COR-L47 (cell line): ENCODE measurements around the gene MAP2K5.

Experiments
- DNase-seq: peaks from one replicate; lab custom pipeline; 2025; lab: John Stamatoyannopoulos, UW

MAP2K5 gene

DNA sequence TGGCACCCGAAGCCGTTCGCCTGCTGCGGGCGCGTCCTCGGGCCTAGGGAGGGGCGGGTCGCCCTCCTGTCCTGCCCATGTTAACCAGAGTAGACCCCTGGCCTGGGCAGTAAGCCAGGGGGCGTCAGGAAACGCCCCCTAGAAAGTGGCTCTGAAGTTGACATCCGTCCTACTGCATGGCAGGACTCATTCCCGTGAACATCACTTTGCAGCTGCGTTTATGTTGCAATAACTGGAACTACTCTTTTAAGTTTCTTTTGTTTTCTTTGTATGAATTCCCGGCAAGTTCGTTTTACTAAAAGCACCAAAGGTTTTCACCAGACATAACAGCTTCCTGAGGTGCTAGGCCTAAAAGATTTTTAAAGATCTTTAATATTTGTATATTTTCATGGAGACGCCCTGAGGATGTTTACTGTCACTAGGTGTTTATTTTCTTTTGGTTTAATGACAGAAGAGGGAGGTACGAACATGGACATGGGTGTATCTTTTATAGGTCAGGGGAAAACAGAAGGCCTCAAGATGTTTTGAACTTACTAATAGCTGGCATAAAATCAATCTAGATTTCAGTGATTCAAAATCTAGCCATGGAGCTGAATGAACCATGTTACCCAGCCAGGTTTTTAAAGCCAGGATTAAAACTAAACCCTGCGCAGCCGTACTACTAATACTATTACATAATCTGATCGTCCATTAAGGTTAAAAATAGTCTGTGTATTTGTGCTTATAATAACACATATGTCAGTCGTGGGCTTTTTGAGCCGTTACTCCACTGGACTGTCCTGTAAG lies 20.5 kb upstream of the MAP2K5 start:
- DNase-seq: no peak

DNA sequence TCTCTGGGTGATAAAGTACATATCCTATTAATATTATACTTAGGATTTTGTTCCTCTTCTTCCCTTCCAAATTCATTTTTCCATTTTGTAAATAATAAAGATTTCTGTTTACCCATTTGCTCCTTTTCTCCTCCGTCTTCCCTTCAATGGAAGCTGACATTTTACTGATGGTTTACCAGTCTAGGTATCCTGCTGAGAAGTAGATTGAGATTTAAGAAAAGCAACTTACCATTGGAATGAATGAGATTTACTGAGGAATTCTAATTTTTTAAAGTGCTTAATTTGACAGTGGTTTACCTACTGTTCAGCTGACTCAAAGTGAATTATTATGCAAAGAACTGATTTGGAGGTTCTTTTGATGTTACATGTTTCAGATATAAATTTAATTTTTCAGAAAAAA lies 19.2 kb upstream of the MAP2K5 start:
- no peak for DNase-seq

DNA sequence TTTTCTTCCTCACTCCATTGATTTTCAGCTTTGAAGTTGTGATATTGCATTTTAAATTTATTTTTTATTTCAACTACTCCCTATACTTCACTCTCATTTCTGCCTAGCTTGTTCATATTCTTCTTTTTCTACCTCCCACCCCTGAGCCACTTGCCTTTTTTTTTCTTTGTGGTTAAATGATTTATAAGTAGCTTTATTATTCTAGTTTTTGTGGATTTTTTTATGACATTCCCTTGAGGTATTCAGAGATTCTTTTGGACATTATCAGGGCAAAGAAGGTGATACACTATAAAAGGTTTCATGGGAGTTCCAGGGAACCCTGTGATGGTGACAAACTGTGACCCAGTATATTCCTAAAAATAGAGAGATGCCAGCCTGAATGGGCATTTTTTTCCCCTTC lies 18.3 kb upstream of the MAP2K5 start:
- no peak for DNase-seq

DNA sequence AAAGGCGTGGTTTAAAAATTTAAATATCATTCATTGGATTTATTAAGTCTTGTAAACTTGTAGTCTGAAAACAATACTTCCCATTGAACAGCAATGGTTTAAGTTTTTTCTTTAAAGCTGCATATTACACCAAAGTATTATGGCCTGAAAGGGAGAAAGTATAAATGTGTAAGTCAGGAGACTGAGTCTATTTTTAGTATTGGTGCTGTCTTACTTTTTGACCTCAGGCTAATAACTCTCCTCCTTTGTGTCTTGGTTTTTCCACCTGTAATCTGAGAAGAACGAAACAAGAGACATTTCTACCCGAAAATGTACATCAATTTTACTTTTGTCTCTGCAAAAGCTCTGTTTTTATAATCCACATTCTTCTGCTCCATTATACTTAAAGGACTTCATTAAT lies 14.0 kb upstream of the MAP2K5 start:
- DNase-seq: no peak

DNA sequence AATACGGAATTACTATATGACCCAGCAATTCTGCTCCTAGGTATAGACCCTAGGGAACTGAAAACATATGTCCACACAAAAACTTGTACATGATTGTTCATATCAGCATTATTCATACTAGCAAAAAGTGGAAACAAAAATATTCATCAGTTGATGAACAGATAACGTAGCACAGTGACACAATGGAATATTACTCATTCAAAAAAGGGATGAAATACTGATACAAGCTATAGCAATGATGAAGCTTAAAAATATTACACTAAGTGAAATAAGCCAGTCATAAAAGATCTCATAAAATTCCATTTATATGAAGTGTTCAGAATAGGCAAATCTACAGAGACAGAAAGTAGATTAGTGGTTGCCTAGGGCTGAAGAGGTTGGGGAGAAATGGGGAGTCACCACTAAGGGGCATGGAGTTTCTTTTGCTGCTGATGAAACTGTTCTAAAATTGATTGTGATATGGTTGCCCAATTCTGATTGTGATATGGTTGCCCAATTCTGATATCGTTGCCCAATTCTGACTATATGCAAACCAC lies 11.1 kb upstream of the MAP2K5 start:
- no peak for DNase-seq

DNA sequence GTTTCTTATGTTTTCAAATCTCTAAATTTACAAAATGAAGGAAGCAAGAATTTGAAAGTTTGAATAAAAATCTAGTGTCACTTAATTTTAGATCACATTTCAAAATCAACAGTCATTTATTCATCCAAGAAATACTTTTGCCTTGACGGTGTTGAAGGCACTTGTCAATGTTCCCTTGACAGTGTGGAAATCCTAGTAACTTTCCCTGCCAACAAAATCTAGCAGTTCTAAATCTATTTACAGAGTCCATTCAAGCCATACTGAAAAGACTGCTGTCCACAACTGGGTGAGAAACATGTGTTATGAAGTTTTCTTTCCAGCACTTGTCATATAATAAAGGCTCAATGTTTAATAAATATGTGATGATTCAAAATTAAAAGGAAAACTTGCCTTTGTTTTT lies 8.6 kb upstream of the MAP2K5 start:
- DNase-seq: no peak

DNA sequence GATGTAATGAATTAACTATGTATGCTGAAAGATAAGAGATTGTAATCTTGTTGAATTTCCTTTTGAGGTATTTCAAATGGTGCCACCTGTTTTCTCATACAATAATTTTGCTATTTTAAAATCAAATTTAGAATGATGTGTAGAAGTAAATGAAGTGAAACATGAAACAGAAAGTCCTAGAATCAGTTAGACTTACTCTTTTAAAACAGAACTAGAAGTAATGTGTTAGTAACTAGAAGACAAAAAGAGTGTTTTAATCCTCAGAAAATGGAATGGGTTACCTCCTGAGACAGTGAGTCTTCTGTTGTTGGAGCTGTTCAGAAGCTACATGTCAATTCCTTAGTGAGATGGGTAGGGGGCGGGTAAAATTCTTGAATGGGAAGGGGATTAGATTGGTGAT lies 8.1 kb upstream of the MAP2K5 start:
- no peak for DNase-seq

DNA sequence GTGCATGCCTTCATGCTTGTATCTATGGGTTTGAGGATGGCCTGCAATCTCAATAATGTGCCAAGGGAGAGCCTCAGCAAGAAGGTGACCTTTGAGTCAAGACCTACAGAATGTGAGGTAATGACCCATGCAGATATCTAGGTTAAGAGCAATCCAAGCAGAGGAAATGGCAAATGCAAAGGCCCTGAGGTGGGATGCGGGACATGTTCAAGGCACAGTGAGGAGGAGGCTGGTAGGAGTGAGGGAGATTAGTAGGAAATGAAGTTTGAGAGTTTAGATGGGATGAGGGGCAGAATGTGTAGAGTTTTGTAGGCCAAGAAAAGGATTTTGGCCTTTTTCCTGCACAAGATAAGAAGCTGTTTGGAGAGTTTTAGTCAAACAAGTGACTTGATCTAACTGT lies 4.7 kb upstream of the MAP2K5 start:
- DNase-seq: no peak

DNA sequence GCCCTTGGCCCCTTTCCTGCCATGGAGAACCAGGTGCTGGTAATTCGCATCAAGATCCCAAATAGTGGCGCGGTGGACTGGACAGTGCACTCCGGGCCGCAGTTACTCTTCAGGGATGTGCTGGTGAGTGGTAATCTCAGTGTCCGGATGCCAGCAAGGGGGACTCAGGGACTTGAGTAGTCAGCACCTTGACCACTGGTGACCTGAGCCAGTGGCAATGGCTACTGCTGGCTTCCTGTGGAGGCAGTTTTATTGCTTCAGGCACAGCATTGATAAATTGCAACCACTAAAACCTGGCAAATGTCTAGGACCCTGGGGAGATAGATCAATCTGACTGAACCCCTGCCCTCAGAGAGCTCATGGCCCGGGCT lies 830 bp downstream of the MAP2K5 start:
- DNase-seq: no peak

DNA sequence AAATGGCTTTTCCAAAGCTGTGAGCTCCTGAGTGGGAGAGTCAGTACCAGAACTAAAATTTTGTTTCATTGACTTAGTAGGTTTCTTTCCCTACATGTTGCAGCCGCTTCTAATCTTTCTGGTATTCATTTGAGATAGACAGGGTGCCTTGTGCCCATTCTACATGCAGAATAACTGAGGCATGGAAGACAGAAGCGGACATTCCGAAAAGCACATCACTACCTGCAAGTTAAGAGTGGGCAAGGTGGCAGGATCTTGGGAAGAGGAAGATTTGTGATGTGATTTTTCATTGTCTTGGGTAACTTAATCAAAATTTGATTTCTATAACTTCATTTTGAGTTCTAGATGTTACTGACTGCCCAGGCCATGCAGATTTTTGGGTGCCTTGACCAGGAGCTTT lies 2.0 kb downstream of the MAP2K5 start:
- no peak for DNase-seq

DNA sequence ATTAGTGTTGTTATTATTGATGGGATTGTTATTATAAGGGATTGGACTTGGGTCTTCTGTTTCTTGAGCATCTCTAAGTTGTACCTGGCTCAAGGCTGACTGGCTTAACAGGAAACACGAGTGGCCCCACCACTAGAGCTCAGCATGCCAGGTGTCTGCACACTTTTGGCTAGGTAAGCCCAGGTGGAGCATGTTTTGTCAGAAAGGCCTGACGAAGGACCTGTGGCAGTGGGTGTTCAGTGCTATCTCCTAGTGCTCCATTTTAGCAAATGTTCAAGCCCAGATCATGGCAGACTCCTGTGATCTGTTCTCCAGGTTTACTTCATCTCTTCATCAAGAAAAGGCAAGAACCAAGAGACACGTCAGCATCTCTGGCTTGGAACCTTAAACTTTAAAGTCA lies 3.4 kb downstream of the MAP2K5 start:
- no peak for DNase-seq

DNA sequence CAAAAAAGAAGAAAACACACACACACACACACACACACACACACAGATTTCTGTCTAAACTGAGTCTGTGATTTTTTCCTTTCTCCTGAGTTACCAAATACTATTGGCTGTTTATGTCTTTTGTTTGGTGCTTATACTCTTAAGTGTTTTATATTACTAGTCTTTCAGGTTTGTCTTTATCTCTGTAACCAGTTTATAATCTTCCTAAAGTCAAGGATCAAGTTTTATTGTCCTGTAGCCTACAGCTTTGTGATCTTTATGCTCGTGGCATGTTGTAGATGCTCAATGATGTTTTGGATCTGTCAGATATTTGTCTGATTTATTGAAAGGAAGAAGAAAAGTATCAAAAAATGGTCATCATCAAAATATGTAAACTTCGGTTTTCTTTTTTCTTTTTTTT lies 4.6 kb downstream of the MAP2K5 start:
- no peak for DNase-seq

DNA sequence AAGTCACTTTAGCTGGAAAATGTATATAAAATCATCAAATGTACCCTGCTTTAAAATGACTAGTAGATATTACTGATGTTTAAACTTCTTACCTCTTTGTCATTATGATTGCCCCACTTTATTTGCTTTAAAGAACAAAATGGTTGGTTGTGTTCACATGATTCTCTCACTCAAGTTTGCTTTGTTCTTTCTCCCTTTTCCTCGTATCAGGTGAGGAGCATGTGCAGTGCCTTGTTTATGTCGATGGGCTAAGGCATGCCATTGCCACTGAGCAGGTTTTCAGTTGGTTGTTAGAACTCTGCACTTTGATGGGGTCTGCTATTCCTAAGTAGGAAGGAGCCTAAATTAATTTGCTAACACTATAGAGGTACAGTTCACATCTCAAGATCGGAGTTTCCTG lies 5.3 kb downstream of the MAP2K5 start:
- DNase-seq: no peak

DNA sequence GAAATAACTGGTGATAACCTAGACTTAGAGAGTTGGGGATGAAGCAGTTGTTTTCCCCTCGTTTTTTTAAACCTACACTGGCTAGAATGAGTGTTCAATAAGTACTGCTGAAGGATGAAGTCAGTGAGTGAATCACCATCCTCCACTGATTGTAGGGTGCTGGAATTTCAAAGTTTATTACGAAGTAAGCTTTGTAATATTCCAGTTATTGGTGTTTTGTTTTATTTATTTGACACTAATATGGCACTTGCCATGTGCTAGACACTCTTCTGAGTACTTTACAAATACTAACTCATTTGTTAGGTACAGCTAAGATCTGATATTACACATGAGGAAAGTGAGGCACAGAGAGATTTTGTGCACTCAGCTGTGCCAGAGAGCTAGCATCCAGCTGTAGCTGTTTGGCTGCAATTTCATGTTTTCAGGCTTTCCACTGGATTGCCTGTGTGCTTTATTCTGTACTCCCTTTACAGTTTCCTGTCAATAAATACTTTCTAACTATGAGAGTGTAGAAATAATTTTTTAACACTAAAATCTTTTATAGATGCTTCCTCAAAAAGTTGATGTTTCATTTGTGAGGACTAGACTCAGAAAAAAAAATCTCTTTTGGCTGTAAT lies 5.8 kb downstream of the MAP2K5 start:
- DNase-seq: no peak

DNA sequence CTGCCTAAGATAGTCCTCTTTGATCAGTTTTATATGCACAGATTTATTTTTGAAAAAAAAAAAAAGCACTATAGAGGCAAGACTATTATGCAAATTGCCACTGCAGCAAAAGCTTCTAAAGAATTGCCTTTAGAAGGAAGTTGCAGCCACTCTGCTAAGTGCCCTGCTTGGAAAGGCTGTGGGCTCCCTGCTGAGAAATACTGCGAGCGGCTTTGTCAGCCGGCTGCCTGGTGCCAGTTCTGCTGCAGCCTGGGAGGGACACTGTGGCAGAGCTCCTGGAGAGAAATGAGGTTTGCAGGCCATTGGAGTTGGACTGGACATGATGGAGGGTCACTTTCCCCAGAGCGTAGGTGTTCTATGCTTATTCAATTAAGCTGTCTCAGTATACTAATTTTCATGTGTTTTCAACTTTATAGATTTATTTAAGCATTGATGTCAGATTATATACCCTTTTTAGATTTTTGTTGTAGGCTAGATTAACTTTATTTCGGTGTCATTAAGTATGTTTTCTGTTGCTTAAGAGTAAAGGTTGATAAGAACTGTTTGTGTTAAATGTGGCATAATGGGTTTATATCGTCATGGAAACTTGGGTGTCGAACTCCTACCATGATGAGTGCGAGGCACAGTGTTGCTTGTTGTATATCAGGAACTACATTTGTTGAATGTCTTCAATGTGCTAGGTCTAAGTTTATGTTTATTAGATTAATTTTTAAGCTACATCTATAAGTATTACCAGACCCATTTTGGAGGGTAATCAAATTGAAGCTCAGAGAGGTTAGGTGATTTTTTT lies 6.6 kb downstream of the MAP2K5 start:
- DNase-seq: peak; percentile 82

DNA sequence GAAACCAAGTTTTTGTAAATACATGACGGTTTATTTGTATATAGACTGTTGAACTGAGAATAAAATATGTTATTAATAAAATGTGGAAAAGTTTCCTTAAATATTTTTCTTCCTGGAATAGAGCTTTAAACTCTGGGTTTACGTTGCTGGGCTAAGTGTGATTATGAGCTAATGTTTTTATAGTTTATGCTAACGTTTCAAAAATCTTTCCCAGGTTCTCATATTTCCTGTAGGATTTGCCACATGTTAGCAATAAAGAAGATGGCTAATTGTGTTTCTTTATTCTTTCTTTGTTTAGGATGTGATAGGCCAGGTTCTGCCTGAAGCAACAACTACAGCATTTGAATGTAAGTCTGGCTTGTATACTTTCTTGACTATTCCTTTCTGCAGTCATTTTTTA lies 7.2 kb downstream of the MAP2K5 start:
- DNase-seq: no peak

DNA sequence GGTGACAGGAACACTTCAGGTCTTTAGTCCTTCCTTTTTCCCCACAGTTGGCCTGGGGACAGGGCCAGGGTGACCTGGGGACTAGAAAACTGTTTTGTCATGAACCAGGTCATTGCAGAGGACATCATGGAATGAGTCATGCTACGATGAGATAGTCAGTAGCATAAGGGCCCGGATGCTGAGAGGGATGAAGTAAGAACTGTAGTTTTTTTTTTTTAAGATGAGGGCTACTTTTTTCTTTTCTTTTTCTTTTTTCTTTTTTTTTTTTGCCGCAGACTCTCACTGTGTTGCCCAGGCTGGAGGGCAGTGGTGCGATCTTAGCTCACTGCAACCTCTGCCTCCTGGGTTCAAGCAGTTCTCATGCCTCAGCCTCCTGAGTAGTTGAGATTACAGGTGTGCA lies 8.0 kb downstream of the MAP2K5 start:
- no peak for DNase-seq

DNA sequence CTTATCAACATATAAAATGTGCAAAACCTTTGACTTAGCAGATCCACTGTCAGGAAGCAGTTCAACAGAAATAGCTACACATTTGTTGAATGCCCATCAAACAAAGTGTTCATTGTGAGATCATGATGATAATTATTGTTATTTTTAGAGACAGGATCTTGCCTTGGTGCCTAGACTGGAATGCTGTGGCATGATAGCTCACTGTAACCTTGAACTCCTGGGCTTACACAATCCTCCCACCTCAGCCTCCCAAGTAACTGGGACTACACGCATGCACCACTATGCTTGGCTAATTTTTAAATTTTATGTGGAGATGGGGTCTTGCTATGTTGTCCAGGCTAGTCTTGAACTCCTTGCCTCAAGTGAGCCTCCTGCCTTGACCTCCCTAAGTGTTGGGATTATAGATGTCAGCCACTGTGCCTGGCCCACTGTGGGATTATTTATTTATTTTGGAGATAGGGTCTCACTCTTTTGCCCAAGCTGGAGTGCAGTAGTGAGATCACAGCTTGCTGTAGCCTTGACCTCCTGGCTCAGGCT lies 8.8 kb downstream of the MAP2K5 start:
- DNase-seq: no peak

DNA sequence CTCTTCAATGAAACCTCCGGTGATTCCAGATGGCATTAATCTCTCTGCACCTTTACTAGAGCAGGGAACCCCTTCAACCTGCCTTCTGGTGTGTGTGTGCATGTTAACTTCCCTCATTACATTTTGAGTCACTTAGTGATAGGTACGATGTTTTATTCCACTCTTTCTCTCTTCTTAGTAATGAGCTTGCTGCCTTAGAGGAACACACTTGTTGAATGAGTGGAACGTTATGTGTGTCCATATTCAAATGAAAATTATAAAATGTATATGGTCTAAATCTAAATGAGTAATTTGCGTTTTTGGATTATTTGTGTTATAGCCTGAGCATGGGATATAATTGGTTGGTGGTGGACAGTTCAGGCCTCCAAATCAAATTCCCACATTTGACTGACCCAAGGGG lies 12.1 kb downstream of the MAP2K5 start:
- no peak for DNase-seq

DNA sequence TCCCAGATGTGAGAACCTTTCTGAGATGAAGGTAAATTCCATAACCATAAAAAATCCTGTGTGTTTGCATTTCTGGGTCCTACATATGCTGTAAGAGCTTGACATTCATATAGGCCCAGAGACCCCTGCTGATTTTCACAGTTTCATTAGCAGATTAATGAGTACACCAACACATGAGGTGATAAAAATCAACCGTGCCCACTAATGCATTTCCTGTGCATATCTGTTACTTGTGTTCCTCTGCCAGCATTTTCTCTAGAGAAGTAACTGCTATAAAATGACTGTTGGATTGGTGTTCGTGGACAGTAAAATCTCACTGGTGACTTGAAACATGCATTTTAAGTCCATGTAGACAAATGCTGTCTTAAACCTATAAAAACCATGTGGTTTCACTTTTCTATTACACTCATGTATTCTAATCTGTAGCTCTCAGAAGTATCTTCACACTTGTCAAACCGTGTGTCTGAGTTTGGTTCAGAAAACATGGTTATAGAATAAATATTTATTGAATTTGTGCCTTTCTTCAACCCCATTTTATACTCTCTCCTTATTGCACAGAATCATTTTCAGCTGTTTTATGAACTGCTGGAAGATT lies 14.6 kb downstream of the MAP2K5 start:
- no peak for DNase-seq

DNA sequence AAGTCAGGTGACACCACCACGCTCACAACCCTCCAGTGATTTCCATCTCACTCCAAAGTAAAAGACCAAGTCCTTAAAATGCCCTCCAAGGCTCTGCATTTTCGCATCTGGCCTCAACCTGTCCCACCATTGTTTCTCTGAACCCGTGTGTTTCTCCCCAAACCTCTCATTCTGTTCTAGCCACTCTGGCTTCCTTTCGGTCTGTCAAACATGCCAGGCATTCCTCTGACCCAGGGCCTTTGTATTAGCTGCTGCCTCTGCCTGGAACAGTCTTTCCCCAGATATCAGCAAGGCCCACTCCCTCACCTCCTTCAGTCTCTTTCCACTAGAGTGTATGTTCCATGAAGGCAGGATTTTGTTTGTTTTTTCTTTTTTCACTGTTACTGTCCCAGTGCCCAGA lies 16.0 kb downstream of the MAP2K5 start:
- DNase-seq: no peak

DNA sequence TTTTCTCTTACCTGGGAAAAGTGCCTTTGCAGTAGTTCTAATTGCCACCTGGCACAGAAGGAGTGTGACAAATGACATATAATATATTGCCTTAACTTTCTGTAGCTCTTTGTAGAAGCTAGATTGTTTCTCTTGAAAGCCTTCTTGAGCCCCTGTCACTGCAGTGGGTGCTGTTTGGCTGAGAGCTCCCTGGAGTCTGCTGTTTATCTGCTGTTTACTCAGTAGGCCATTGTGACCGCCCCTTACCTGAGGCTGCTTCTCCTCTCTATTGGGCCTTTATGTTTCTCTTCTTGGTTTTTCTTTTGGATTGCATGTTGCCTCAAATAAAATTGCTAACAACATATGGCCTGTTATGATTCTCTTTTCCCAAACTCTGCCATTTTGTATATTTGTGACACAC lies 16.7 kb downstream of the MAP2K5 start:
- DNase-seq: no peak
